Measurements from ENCODE around the gene CFAP299. TPM values are rescaled to one million over a fixed set of nuclear protein-coding genes. Genes with fewer than 3 reads are reported as not detected.
A peak's percentile ranks its signal among the peaks of the same experiment; 100 is the strongest.

Gene CFAP299
- polyA plus RNA-seq, 2 of the 4 experiments (the other 2 are of a cell fraction), result not detected

- WGBS (ENCODE audit: missing lambda C conversion rate), result 45% methylated on average over 3 of the region's 3 CpGs
- H3K9me3 ChIP-seq, result no peaks in the 10 kb centered on the region
- no peak overlapping the region for H3K4me3 ChIP-seq
- H3K27ac ChIP-seq, result no peak overlapping the region
- no peaks in the 10 kb centered on the region for H3K4me1 ChIP-seq
- FAIRE-seq, result no peak
- DNase-seq (ENCODE audit: low read depth in 1 of 2, low spot score in 1 of 2), result no peak
- ChIA-PET POLR2A (no interaction called here), CTCF (no interaction called here)
- ATAC-seq, result no peak
- H3K4me2 ChIP-seq, result no peak overlapping the region
- TF ChIP-seq, protein P1, sequence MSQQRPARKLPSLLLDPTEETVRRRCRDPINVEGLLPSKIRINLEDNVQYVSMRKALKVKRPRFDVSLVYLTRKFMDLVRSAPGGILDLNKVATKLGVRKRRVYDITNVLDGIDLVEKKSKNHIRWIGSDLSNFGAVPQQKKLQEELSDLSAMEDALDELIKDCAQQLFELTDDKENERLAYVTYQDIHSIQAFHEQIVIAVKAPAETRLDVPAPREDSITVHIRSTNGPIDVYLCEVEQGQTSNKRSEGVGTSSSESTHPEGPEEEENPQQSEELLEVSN (IDR thresholded peaks at IDR 0.05; ENCODE audit: borderline replicate concordance, low read depth), result no peak
- TF ChIP-seq CTCF (IDR thresholded peaks at IDR 0.05) (no peak), MAX (IDR thresholded peaks at IDR 0.05) (no peak), NR3C1 (IDR thresholded peaks at IDR 0.05) (no peak), MYC (IDR thresholded peaks at IDR 0.05; ENCODE audit: borderline replicate concordance, low read length) (no peak)
These were observed 130.2 kb downstream of the CFAP299 start for GRCh38 chr4:80465736-80466135.

DNA sequence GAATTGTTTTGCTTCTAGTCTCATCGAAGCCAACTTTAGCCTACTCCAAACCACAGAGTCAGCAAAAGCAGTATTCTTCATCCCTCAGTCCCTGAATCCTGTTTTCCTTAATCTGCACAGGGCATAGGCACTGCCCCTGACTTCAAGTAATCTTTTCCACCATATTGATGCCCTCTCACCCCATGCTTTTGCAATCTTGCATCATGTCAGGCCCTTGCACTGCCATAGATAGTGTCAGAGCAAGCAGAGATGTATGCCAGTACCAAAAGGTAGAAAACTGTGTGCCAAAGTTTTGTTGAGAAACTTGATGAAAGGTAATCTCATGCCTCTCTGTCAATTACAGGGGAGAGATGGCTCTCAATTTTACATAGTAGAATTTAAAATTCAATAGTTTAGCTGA is 131.1 kb downstream of the CFAP299 start:
- no peak for FAIRE-seq
- ChIA-PET CTCF (interaction anchor here (0.6 kb wide), 1 partner anchor 1952 kb away, joined by 4 read pairs; no protein-coding TSS in a partner anchor), POLR2A (no interaction called here)
- ATAC-seq, result no peak
- TF ChIP-seq KDM5A (IDR thresholded peaks at IDR 0.05), result no peak
- no peak for TF ChIP-seq CBX2 (IDR thresholded peaks at IDR 0.05; ENCODE audit: borderline replicate concordance, low read depth)
- TF ChIP-seq RCOR1 (IDR thresholded peaks at IDR 0.05; ENCODE audit: low read depth, low read length), result no peak
- no peak for TF ChIP-seq POLR2AphosphoS2 (conservative IDR thresholded peaks at IDR 0.05; ENCODE audit: low read length)
- no peak for TF ChIP-seq JUNB (IDR thresholded peaks at IDR 0.05)
- TF ChIP-seq ATOH8 (CRISPR knock-in tag; IDR thresholded peaks at IDR 0.05; ENCODE audit: low read depth), result no peak
- TF ChIP-seq, protein P2, sequence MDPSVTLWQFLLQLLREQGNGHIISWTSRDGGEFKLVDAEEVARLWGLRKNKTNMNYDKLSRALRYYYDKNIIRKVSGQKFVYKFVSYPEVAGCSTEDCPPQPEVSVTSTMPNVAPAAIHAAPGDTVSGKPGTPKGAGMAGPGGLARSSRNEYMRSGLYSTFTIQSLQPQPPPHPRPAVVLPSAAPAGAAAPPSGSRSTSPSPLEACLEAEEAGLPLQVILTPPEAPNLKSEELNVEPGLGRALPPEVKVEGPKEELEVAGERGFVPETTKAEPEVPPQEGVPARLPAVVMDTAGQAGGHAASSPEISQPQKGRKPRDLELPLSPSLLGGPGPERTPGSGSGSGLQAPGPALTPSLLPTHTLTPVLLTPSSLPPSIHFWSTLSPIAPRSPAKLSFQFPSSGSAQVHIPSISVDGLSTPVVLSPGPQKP (IDR thresholded peaks at IDR 0.05; ENCODE audit: low read depth, low read length), result no peak
- TF ChIP-seq, protein P3, sequence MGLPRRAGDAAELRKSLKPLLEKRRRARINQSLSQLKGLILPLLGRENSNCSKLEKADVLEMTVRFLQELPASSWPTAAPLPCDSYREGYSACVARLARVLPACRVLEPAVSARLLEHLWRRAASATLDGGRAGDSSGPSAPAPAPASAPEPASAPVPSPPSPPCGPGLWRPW (IDR thresholded peaks at IDR 0.05), result no peak
- no peak for TF ChIP-seq FOSL2 (IDR thresholded peaks at IDR 0.05)
- no peak for TF ChIP-seq FOSL2 (CRISPR knock-in tag; IDR thresholded peaks at IDR 0.05)
- TF ChIP-seq HDAC2 (IDR thresholded peaks at IDR 0.05), result no peak
- TF ChIP-seq JUN (IDR thresholded peaks at IDR 0.05), result no peak
- TF ChIP-seq SREBF2 (IDR thresholded peaks at IDR 0.05), result no peak
- WGBS (ENCODE audit: missing lambda C conversion rate), result 16% methylated on average over 1 of the region's 1 CpG
- Histone ChIP-seq H3K4me3 (no peak overlapping the region), H3K4me2 (no peak overlapping the region), H3K9me3 (no peaks in the 10 kb centered on the region), H3K4me1 (no peaks in the 10 kb centered on the region), H3K27ac (no peak overlapping the region)
- no peak for DNase-seq (ENCODE audit: low read depth in 1 of 2, low spot score in 1 of 2)

- ATAC-seq, result no peak
- TF ChIP-seq EHMT2 (IDR thresholded peaks at IDR 0.05; ENCODE audit: low read depth), result no peak
- H3K4me1 ChIP-seq, result no peaks in the 10 kb centered on the region
- no peak overlapping the region for H3K4me3 ChIP-seq
- no peaks in the 10 kb centered on the region for H3K9me3 ChIP-seq
- ChIA-PET POLR2A (no interaction called here), CTCF (no interaction called here)
- WGBS (ENCODE audit: missing lambda C conversion rate), result 8% methylated on average over 9 of the region's 9 CpGs
- no peak for FAIRE-seq
- 0 out of 3 replicates have a peak overlapping the region, but pooled peaks have one; percentile 28 for H3K4me2 ChIP-seq
- DNase-seq (ENCODE audit: low read depth in 1 of 2, low spot score in 1 of 2), result no peak
- H3K27ac ChIP-seq, result no peak overlapping the region
These were observed 136.2 kb downstream of the CFAP299 start for GRCh38 chr4:80471756-80472155.

Measured in A549 (cell line).